GM18867 (cell line): ENCODE data around the gene DKKL1.
A peak's percentile ranks its signal among the peaks of the same experiment; 100 is the strongest.

Experiments
- ATAC-seq: cut with Tn5 transposase; IDR thresholded peaks from one replicate; pipeline ENCODE4 v1.9.1; 2021; ENCODE audit warnings: mild to moderate bottlenecking, moderate library complexity; ENCODE audit not compliant: unreplicated experiment

The DKKL1 gene

GRCh38 chr19:49337267-49338022, 26.2 kb upstream of the DKKL1 start:
- no peak for ATAC-seq

GRCh38 chr19:49338023-49338677, 25.5 kb upstream of the DKKL1 start:
- ATAC-seq: no peak

DNA sequence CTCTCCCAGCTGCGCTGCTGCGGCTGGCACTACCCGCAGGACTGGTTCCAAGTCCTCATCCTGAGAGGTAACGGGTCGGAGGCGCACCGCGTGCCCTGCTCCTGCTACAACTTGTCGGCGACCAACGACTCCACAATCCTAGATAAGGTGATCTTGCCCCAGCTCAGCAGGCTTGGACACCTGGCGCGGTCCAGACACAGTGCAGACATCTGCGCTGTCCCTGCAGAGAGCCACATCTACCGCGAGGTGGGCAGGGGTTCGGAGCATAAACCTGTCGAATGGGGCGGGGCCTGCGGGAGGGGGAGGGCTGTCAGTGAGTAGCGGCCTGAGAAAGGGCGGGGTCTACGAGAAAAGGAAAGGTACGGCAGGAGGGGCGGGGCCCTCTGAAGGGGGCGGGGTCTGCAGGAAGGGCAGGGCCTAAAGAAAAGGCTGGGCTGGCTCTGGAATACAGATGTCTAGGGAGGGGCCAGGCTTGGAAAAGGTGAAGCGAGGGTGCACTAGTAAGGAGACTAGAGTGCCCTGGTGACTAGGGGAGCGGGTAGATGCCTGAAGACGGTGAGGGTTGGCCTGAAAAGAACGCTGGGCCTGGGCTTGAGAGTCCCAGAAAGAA, 24.9 kb upstream of the DKKL1 start:
- no peak for ATAC-seq

DNA sequence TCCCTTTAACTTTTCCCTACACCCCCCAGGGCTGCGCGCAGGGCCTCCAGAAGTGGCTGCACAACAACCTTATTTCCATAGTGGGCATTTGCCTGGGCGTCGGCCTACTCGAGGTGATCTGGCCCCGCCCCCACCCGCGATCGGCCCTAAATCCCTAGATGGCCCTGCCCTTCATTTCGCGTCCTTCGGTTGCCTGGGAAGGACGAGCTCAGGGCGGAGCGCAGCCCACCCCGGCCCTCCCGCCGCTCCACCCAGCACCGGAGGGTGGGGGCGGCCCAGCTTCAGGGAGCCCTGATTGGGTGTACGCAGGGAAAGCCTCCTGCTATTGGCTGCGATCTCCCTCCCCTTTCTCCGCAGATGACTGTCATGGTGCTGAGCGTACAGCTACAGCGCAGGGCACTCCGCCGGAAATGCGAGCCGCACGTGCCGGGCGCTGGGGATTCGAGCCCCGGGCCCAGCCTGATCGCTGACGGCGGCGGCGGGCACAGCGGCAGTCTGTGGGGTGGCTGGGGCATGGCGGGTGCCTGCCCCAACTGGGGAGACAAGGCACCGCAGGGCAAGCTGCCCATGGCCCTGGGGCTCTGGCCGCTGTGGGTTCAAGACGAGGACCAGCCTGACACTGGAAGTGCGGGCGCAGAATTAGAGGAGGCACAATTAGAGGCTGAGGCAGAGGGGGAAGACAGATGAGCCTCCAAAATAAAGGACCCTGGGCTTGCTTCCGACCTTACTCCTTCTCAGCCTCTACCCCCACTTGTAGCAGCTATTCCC, 24.2 kb upstream of the DKKL1 start:
- ATAC-seq: no peak

DNA sequence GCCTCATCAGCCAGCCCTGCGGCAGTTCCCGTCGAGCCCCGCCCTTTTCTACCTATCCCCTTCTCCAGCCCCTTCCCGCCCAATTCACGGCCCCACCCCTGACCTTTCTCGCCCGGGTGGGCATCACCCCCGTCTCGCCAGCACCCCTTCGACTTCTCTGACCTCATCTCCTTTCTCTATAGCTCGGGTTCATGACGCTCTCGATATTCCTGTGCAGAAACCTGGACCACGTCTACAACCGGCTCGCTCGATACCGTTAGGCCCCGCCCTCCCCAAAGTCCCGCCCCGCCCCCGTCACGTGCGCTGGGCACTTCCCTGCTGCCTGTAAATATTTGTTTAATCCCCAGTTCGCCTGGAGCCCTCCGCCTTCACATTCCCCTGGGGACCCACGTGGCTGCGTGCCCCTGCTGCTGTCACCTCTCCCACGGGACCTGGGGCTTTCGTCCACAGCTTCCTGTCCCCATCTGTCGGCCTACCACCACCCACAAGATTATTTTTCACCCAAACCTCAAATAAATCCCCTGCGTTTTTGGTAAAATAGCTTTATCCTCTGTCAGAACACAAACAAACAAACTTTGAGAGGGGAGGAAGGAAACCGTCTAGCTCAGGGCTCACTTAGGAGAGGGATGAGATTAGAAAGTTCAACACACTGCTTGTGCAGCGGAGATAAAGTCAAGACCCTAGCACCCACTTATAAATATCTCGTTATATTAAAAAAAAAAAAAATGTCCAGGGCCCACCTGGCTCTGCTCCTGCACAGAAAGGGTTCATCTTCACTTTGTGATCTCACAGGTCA, 23.4 kb upstream of the DKKL1 start:
- ATAC-seq: peak; percentile 51

GRCh38 chr19:49340865-49341718, 22.6 kb upstream of the DKKL1 start:
- ATAC-seq: no peak

DNA sequence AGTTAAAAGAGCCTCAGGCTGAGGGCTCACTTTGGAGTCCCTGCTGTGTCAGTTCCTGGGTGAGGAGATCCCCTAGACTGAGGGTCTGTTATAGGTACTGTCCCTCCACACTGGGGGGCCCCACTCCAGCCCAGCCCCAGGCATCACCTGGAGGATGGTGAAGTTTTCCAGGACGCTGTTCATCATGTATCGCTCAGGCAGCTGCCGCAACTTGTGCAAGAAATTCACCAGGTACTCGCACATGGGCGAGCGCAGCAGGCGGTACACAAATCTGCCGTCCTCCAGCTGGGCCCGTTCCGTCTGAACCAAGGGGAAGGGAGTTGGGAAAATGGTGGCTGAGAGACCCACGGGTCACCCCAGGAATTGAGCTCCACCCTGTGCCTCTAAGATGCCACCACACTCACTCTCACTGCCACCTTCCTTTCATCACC, 21.4 kb upstream of the DKKL1 start:
- no peak for ATAC-seq

DNA sequence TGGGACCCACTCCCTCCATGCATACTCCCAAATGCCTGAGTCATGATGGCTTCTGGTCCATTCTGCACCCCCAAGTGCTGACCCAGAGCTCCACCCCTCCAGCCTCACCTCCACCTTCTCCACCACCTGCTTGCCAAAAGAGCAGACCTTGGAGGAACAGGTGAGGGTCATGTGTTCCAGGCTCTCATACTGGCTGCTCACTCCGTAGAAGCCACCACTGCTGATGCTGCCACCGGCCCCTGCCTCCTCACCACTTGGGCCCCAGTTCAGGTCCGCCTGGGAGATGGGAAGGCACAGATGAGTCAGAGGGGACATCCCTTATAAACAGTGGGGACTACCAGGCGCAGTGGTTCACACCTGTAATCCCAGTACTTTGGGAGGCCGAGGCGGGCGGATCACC, 20.6 kb upstream of the DKKL1 start:
- no peak for ATAC-seq

DNA sequence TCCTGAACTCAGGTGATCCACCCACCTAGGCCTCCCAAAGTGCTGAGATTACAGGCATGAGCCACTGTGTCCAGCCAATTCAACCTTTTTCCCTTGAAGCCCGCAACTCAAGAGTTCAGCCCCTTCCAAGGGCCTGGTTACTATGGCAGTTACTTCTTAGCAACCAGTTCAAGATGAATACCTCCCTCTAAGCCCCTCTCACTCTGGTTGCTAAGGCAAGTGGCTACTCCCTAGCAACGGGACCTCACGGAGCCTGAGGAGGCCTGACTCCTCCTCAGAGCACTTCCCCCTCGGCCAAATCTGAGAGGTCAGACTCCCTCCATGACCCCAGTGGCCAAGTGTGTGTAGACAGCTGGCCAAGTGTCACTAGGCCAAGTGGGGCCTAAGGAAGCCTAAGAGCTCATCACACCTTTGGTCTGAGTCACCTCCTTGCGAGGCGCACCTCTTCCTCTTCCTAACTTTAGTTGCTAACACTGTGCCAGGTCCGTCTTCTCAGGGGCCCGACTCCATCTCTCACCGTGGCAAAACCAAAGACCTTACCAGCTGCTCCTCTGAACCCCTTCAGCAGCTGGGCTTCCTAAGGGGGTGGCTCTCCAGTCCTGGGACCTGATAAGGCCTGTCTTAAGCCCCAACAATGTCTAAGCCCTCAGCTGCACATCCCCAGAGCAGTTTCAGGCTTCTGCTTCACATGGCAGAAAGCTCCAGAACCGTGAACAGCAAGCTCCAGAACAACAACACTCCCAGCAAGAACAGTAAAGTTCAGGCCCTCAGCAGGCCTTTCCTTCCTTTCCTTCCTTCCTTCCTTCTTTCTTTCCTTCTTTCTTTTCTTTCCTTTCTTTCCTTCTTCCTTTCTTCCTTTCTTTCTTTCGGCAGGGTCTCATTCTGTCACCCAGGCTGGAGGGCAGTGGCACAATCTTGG, 18.9 kb upstream of the DKKL1 start:
- no peak for ATAC-seq

DNA sequence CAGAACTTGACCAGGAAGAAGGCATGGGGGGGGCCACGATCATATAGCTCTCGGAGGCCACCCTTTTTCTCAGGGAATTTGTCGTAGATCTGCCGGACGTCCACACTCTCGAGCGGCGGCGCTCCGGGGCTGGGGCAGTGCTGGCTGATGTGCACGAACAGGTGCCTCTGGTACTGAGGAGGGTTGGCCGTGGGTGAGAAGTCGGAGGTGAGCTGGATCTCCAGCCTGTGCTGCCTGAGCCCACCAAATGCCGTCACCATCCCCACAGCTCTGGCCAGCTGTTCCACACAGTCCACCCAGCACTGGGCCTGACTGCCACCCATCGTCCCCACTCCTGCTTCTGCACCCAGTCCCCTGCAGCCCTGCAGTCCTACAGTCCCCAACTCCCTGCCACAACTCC, 16.5 kb upstream of the DKKL1 start:
- no peak for ATAC-seq

DNA sequence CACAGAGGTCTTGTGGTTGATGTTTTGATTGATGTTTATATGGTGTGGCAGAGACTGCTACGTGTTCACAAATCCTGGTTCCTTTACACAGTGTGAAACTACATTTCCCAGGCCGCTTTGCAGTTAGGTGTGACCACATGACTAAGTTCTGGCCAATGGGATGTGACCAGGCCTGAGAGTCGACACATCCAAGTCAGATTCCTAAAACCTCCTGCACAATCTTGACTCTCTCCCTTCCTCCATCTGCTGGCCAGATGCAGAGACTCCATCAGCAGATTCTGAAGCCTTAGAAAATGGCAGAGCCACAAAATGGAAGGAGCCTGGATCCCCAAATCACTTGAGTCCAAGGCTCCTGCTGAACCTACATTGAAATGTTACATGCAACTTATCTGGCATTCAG, 15.8 kb upstream of the DKKL1 start:
- no peak for ATAC-seq

- ATAC-seq: no peak
Observed at GRCh38 chr19:49348305-49349189, 15.1 kb upstream of the DKKL1 start.

- ATAC-seq: no peak
Observed at GRCh38 chr19:49349567-49349966, 14.1 kb upstream of the DKKL1 start.

DNA sequence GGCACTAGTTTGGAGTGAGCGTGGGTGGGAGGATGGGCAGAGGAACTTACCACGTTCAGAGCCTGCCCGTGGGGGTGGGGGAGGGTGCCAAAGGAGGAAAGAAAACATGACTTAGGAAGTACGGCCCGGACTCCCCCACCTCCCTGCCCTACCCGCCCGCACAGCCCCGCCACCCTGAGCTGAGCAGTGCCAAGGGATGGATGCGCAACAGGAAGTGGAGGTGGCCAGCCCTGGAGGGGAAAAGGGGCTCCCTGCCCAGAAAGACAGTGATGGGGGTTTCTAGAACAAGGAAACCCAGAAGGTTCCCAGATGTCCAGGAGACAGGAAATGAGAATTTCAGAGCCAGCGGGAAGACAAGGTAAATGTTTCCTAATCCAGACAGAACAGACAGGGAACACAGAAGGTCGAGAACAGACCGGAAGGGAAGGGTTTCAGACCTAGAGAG, 7.7 kb upstream of the DKKL1 start:
- no peak for ATAC-seq

DNA sequence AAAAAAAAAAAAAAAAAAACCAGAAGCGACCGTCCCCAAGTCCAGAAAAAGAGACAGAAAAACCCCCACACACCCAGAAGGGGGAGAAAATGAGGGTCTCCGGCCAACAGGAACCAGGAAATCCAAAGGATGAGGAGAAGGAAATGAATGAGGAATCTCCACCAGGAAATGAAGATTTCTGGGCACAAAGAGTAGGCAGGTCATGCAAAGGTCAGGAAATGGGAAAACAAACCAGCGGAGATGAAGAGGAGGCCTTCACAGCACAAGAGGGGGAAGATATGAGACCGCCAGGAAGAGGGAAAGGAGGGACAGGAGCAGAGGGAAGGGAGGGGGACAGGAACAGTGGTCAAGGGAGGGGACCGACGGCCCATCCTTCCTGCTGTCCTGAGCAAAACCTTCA, 7.3 kb upstream of the DKKL1 start:
- ATAC-seq: no peak

DNA sequence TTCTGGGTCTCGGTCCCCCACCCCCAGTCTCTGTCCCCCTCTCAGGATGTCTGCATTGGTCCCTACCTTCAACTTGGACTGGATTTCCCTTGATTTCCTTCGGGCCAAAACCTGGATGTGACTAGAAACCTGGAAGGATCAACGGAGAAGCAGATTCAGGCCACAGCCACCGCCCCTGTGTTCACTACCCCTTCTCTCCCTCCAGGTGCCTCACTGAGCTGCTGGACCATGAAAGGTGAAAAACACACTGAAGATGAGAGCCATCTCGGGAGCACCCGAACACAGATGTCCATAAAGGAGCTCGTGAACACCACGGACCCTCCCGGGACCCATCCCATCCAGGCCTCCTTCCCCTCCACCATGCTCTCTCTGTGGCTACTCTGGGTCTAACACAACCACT, 6.5 kb upstream of the DKKL1 start:
- ATAC-seq: no peak
